HG03520 (cell line): ENCODE data around the gene MYL5.
"Not testable (repeated sequence)": the region's sequence is repeated elsewhere in the genome, so short reads cannot be mapped to it uniquely, and the experiment has no call there.

Source experiments
- ATAC-seq: cut with Tn5 transposase; IDR thresholded peaks from one replicate; pipeline ENCODE4 v1.9.1; 2021; ENCODE audit warnings: mild to moderate bottlenecking, moderate library complexity; ENCODE audit not compliant: unreplicated experiment

Gene MYL5

GRCh38 chr4:722851-723360, 48.6 kb downstream of the MYL5 start:
- no peak for ATAC-seq

GRCh38 chr4:723751-724530, 49.6 kb downstream of the MYL5 start:
- no peak for ATAC-seq

- ATAC-seq: no peak
Measured at GRCh38 chr4:725391-726234, 51.3 kb downstream of the MYL5 start.

- ATAC-seq: no peak
Measured at GRCh38 chr4:726235-726787, 52.0 kb downstream of the MYL5 start.

GRCh38 chr4:726838-727237, 52.5 kb downstream of the MYL5 start:
- ATAC-seq: no peak

GRCh38 chr4:727576-727975, 53.2 kb downstream of the MYL5 start:
- ATAC-seq: no peak

- ATAC-seq: no peak
Measured at GRCh38 chr4:729336-730315, 55.3 kb downstream of the MYL5 start.

- ATAC-seq: no peak
Measured at GRCh38 chr4:730511-730910, 56.2 kb downstream of the MYL5 start.

- not testable (repeated sequence) for ATAC-seq
Measured at GRCh38 chr4:730946-731904, 56.9 kb downstream of the MYL5 start.
